Retina (tissue), 1 donor: ENCODE data around the gene RPL7A.
"Not testable (repeated sequence)": the region's sequence is repeated elsewhere in the genome, so short reads cannot be mapped to it uniquely, and the experiment has no call there.

Experiments used
- DNase-seq: peaks from one replicate; pipeline ENCODE4 v3.0.0-alpha.2; 2016

Gene RPL7A

GRCh38 chr9:133392308-133392707 is 44.3 kb downstream of the RPL7A start:
- not testable (repeated sequence) for DNase-seq

- no peak for DNase-seq
These were observed 45.4 kb downstream of the RPL7A start for GRCh38 chr9:133393399-133393798.

GRCh38 chr9:133394687-133395271 is 46.8 kb downstream of the RPL7A start:
- DNase-seq: no peak

GRCh38 chr9:133396952-133397351 is 48.9 kb downstream of the RPL7A start:
- DNase-seq: no peak

GRCh38 chr9:133397370-133397769 is 49.4 kb downstream of the RPL7A start:
- no peak for DNase-seq

DNA sequence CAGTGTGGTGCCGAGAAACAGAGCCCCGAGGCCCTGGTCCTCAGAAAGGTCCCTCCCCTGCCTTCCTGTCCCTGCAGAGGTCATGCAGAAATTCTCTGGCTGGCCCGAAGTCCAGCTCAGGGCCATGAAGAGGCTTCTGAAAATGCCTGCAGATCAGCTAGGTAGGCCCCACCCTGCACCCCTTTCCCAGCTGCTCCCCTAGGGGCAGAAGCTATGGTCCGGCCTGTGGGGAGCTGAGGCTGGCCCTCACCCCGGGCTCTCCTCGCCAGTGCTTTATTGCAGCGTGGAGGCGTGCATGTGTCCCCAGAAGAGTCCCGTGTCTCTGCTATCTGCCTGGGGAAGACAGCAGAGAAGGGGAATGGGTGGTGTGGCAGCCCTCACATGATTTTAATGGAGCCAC is 49.9 kb downstream of the RPL7A start:
- DNase-seq: no peak

GRCh38 chr9:133400292-133400691 is 52.3 kb downstream of the RPL7A start:
- DNase-seq: no peak
